ENCODE results near the gene RERG. TPM values are rescaled to one million over a fixed set of nuclear protein-coding genes. Genes with fewer than 3 reads are reported as not detected.

RERG gene
- total RNA-seq, 1 experiment from 2014 or later = not detected

- no peak overlapping the region for H3K4me3 ChIP-seq (ENCODE audit: low read depth, low read length, poor library complexity, severe bottlenecking)
- peak; percentile 17 for DNase-seq (ENCODE audit: low spot score)
- TF ChIP-seq CTCF (conservative IDR thresholded peaks at IDR 0.05; ENCODE audit: low read depth, low read length) (no peak), EZH2 (IDR thresholded peaks at IDR 0.05; ENCODE audit: borderline replicate concordance, low read depth, low read length, poor library complexity, severe bottlenecking) (no peak)
- intact Hi-C loops (cut with micrococcal nuclease; ENCODE audit: unreplicated experiment) = no loop called here
- no peaks in the 10 kb centered on the region for H3K27me3 ChIP-seq (replicated peaks; ENCODE audit: insufficient read depth, low read depth, low read length, poor library complexity)
- peaks cover 5% of the 10 kb centered on the region for H3K4me1 ChIP-seq (ENCODE audit: insufficient read depth, low read length, poor library complexity, severe bottlenecking)
- POLR2A ChIA-PET (ENCODE audit: low non-redundant PET) = no interaction called here
- H3K36me3 ChIP-seq (ENCODE audit: insufficient read depth, low read length, poor library complexity, severe bottlenecking) = no peaks in the 10 kb centered on the region
- CTCF ChIA-PET = interaction anchor here (1.0 kb wide), 1 partner anchor 8 kb away, joined by 8 read pairs; the partner anchor contains the start of gene RERG
- H3K9me3 ChIP-seq (ENCODE audit: low read depth, low read length, poor library complexity, severe bottlenecking) = no peaks in the 10 kb centered on the region
- H3K27ac ChIP-seq (ENCODE audit: low read depth, low read length, poor library complexity, severe bottlenecking) = no peak overlapping the region
- BruUV-seq (replicated peaks) = no TSS peak
Measured at GRCh38 chr12:15212930-15213329, 8.3 kb downstream of the RERG start.

- no peak for DNase-seq (ENCODE audit: low spot score)
- Histone ChIP-seq H3K9me3 (ENCODE audit: low read depth, low read length, poor library complexity, severe bottlenecking) (no peaks in the 10 kb centered on the region), H3K27ac (ENCODE audit: low read depth, low read length, poor library complexity, severe bottlenecking) (no peak overlapping the region), H3K4me1 (ENCODE audit: insufficient read depth, low read length, poor library complexity, severe bottlenecking) (peaks cover 5% of the 10 kb centered on the region), H3K4me3 (ENCODE audit: low read depth, low read length, poor library complexity, severe bottlenecking) (no peak overlapping the region), H3K36me3 (ENCODE audit: insufficient read depth, low read length, poor library complexity, severe bottlenecking) (no peaks in the 10 kb centered on the region), H3K27me3 (replicated peaks; ENCODE audit: insufficient read depth, low read depth, low read length, poor library complexity) (no peaks in the 10 kb centered on the region)
- CTCF ChIA-PET = interaction anchor here (0.6 kb wide), 1 partner anchor 66 kb away, joined by 4 read pairs; no protein-coding TSS in a partner anchor
- no TSS peak for BruUV-seq (replicated peaks)
- POLR2A ChIA-PET (ENCODE audit: low non-redundant PET) = no interaction called here
- intact Hi-C loops (cut with micrococcal nuclease; ENCODE audit: unreplicated experiment) = no loop called here
- TF ChIP-seq CTCF (conservative IDR thresholded peaks at IDR 0.05; ENCODE audit: low read depth, low read length) (no peak), EZH2 (IDR thresholded peaks at IDR 0.05; ENCODE audit: borderline replicate concordance, low read depth, low read length, poor library complexity, severe bottlenecking) (no peak)
Measured at GRCh38 chr12:15209782-15210181, 11.4 kb downstream of the RERG start.

GRCh38 chr12:15208871-15209656 lies 12.2 kb downstream of the RERG start:
- no peak for DNase-seq (ENCODE audit: low spot score)
- CTCF ChIA-PET = no interaction called here
- POLR2A ChIA-PET (ENCODE audit: low non-redundant PET) = no interaction called here

More at GRCh38 chr12:15208871-15209656, 12.2 kb downstream of the RERG start:
- Histone ChIP-seq H3K27ac (ENCODE audit: low read depth, low read length, poor library complexity, severe bottlenecking) (no peak overlapping the region), H3K9me3 (ENCODE audit: low read depth, low read length, poor library complexity, severe bottlenecking) (peaks cover 2% of the 10 kb centered on the region), H3K27me3 (replicated peaks; ENCODE audit: insufficient read depth, low read depth, low read length, poor library complexity) (no peaks in the 10 kb centered on the region), H3K36me3 (ENCODE audit: insufficient read depth, low read length, poor library complexity, severe bottlenecking) (no peaks in the 10 kb centered on the region), H3K4me3 (ENCODE audit: low read depth, low read length, poor library complexity, severe bottlenecking) (no peak overlapping the region), H3K4me1 (ENCODE audit: insufficient read depth, low read length, poor library complexity, severe bottlenecking) (peaks cover 5% of the 10 kb centered on the region)
- no TSS peak for BruUV-seq (replicated peaks)
- intact Hi-C loops (cut with micrococcal nuclease; ENCODE audit: unreplicated experiment) = no loop called here
- no peak for TF ChIP-seq CTCF (conservative IDR thresholded peaks at IDR 0.05; ENCODE audit: low read depth, low read length)
- no peak for TF ChIP-seq EZH2 (IDR thresholded peaks at IDR 0.05; ENCODE audit: borderline replicate concordance, low read depth, low read length, poor library complexity, severe bottlenecking)

Data from A673 (cell line).